GM18499 (cell line): Measurements from ENCODE around the gene RHOD.

Source experiments
- ATAC-seq: cut with Tn5 transposase; IDR thresholded peaks from one replicate; pipeline ENCODE4 v1.9.1; 2021; ENCODE audit warnings: moderate number of reproducible peaks; ENCODE audit not compliant: insufficient read depth, unreplicated experiment

Gene RHOD

DNA sequence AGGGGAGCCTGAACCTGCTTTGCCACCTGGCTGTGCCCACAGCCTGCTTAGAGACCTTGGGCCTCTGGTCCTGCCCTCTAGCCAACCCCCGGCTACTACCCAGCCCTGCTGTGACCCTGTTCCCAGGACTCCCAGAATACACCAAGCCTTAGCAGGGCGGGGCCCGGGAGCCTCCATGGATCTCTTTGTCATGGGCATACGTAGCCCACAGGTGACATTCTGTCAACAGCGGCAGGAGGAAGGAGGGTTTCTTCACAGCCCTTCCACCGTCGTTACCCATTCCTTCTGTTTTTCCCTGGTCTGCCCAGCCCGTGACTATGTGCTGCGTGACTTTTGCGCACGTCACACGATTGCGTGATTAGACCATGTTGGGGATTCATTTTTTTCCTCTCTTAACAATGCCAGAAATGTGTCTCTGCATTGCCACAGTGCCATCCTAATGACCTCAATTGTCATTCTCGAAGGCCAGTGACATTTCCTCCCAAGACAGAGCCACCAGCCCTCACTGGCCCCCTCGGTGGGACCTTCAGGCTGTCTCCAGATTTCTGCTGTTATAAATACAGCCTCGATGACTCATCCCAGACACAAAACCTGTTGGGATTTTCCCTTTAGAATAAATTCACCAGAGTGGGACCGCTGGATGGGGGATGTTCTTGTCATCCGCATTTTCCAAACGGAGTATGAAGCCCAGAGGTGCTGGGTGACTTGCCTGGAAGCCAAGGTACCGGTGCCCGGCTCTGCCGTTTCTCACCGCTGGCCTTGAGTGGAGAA is 24.7 kb upstream of the RHOD start:
- ATAC-seq, result no peak

DNA sequence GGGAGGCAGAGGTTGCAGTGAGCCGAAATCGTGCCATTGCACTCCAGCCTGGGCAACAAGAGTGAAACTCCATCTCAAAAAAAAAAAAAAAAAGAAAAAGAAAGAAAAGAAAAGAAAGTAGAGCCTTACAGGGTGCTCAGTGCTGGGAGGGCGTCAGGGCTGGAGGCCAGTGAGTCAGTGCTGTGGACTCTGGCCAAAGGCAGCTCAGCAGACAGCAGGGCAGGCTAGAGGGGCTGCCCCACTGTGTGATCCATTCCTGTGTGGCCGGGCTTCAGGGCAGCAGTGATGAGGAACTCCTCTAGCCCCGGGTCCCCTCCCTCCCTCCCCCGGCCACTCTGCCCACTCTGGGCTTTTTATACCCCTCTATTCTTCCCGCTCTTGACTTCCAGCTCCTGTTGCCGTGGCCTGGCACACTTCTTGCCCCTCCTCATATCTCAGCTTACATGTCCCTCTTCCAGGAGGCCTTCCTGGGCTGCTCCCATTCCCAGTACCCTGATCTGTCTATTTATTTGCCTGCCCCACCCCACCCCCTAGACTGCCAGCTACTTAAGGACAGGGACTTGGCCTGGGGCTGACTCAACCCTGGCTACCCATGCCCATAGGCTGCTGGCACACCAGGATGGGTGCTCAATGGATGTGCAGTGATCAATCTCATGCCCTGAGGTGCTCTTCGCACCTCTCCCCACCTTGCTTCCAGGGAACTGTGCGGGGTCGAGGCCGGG is 23.7 kb upstream of the RHOD start:
- ATAC-seq, result no peak

DNA sequence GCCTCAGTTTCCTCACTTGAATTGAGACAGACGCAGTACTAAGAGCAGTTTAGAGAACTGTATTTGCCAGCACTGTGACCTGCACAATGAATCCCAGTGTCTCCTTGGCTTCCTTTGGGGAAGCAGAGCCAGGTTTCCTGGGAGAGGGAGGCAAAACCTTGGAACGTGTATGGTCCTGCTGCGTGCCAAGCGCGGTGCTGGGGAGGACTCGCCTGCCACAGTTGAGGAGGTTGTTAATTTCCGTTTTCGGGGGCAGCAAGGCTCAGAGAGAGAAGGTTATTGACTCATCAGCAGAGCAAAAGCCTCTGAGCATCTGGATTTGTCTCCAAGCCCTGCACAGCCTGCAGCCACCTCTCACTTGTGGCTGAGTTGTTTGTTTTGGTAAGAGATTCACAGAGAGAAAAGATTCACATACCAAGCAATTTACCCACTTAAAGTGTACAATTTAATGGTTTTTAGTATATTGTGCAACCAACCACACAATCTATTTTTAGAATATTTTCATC is 22.9 kb upstream of the RHOD start:
- ATAC-seq, result no peak

DNA sequence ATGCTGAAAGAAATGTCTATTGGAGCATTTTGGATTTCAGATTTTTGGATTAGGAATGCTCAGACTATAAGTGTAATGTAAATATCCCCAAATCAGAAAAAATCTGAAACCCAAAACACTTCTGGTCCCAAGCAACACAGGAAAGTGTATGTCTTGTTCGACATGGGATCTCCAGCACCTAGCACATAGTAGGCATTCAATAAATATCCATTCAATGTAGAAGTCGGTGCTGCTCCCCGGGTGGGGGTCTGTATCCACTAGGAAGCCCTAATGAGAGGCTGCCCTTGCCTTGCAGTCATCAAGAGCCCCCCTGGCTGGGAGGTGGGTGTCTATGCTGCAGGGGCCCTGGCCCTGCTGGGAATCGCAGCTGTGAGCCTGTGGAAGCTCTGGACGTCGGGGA is 22.3 kb upstream of the RHOD start:
- no peak for ATAC-seq

DNA sequence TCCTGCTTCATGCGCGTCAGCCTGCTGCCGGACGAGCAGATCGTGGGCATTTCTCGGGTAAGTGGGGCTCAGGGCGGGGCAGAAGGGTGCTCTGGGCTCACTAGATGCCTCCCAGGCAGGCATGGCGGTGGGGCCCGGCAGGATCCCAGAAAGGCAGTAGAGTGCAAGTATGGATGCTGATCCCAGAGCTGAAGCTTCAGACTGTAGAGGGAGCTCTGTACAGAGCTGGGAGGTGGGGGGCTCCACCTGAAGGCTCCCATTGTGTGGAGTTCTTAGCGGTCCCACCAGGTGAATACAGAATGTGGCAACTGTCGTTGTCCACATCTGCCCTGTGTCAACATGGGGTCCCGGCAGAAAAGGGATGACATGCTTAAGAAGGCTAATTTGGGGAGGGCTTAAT is 16.5 kb upstream of the RHOD start:
- ATAC-seq, result no peak

DNA sequence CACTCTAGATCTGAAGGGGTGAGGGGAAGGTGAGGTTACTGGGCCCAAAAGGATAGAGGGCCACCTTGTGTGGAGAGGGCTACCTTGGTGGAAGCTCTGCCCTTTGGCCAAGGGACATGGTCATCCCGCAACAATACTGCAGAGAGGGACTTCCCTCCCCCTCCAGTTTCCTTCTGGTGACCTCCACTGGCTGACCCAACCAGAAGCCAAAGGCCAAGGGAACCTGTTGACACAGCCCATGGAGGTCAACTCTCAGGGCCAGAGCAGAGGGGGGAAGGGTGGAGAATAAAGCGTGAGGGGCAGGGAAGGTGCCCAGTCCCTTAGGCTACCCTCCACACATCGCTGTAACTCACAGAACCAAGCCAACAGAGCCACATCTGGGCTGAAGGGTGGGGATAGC is 15.0 kb upstream of the RHOD start:
- ATAC-seq, result no peak

DNA sequence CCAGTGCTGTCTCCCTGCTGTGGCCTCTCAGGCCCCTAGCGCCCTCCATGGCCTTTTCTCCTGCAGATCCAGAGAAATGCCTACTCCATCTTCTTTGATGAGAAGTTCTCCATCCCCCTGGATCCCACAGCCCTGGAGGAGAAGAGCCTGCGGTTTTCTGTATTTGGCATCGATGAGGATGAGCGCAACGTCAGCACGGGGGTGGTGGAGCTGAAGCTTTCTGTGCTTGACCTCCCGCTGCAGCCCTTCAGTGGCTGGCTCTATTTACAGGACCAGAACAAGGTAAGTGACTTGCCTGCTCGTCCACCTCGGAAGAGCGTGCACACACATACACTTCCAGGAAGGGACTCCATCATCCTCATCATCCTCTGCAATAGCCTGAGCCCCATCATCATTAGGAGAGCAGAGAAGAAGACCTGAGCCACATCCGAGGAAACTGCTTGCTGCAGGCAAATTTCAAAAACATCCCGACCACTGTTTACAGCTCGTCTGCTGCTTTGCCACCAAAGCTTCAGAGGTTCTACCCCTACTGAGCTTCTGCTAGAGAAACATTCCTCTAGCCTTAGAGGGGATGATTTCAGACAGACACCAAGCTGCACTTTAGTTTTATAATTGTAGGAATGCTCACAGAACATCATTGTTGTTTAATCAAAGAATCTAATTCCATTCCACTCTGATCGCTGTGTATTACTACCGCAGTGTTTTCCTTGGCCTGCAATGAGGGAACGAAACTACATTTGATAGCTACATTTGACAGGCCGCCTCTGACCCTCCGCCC is 12.9 kb upstream of the RHOD start:
- no peak for ATAC-seq

DNA sequence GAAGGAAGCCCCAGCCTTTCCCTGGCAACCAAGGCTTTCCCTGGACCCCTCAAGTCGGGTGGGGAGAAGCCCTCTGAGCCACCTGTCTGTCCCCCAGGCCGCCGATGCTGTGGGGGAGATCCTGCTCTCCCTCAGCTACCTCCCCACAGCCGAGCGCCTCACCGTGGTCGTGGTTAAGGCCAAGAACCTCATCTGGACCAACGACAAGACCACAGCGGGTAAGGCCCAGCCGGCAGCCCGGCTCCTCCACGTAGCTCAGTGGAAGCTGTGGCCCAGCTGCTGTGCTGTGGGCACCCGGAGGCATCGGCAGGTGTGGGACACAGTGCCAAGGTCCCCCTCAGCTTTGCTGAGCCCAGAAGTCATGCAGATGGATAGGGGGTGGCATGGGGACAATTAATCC is 12.2 kb upstream of the RHOD start:
- no peak for ATAC-seq

DNA sequence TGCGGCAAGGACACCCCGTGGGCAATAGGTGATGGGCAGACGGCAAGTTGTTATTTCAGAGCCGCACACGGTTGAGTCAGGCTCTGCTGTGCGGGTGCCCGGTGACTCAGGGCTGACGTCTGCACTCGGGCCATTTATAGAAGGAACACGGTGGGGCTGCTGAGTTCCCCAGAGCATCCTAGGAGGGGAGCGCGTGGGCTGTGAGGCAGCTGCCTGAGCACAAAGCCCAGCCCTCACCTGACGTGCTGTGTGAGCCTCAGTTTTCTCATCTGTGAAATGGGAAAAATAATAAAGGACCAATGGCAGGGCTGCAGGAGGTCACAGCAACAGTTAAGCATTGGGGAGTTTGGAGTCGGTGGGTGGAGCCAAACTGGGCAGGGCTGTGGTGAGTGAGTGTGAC is 11.3 kb upstream of the RHOD start:
- ATAC-seq, result no peak

DNA sequence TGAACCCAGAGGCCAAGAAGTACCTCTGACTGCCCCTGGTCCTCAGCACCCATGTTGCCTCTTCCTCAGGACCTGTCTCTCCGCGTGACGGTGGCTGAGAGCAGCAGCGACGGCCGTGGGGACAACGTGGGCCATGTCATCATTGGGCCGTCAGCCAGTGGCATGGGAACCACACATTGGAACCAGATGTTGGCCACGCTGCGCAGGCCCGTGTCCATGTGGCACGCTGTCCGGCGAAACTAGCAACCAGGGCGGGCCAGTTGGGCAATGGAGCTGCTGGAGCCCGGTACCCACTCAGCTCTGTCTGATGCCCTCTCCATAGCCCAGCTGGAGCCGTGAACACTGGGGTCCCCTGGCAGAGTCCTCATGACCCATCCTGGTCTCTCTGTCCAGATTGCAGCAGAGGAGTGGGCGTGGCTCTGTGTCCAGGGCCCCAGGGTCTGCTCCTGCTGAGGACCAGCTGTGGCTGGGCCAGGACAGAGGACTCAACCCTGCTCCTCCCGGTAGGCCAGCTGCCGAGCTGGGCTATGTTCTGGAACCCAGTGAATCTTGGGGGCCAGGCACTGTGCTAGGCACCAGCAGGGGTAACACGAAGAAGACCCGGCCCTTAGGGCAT is 8.0 kb upstream of the RHOD start:
- ATAC-seq, result no peak

DNA sequence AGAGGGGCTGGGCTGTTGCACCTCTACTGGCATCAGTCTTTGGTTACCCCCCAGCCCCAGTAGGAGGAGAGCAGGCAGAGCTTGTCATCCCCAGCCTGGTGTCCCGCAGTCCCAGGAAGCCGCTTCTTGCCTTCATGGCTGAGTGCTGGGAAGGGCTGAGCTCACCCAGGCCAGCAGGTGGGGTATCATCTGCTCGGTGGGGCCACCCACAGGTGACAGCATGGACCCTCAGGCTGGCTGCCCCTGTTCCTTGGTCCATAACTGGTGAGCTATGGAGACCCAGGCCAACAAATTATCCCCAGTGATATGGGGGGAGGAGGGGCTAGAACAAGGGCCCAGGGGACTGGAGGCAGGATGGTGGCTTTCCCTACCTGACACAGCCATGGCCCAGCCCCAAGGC is 6.5 kb upstream of the RHOD start:
- ATAC-seq, result no peak

DNA sequence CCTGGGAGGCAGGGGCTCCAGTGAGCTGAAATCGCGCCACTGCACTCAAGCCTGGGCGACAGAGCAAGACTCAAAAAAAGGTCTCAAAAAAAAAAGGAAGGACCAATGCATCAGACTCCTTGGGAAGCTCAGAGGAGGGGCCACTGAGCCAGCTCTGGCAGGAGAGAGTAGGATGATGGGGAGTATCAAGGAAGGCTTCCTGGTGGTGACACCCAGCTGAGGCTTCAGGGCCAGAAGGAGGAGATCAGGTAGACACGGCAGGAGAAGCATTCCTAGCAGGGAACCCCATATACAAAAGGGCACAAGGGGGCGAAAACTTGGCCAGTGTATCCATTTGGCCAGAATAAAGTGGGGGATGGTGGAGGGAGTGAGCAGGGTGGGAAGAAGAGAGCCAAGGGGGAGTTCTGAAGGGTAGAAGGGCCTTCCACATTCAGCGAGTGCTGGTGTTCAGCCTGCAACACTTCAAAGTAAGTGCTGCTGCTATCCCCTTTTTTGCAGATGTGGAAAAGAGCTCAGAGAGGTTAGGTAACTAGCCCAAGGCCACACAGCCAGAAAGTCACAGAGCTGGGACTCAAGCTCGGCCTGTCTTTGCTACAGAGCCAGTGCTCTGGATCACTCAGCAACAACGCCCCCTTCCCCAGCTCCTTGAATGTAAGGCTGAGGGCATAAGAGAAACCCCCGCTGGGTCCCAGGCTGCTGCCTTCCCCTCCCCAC is 5.3 kb upstream of the RHOD start:
- no peak for ATAC-seq

DNA sequence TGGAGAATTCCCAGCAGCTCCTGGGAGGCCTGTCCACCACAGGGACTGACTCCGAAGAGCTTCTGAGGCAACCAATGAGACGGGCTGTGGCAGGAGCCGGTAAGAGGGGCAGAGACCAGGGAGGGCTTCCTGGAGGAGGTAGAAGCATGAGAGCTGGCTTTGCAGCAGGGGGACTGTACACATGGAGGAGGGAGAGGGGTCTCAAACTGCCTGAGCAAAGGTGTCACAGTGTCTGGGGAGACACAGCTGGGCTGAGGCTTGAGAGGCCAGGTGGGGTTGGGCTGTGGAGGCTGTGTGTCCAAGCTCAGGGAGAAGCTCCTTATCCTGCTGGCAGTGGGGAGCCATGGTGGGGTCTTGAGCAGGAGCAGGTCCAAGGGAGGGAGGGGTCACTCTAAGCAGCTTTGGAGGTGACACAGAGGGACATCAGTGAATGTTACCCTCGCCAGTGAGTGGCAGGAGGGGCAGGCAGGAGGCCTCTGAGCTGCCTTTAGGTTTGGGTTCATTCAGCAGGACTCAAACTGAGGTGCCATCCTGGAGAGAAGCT is 4.6 kb upstream of the RHOD start:
- ATAC-seq, result no peak

DNA sequence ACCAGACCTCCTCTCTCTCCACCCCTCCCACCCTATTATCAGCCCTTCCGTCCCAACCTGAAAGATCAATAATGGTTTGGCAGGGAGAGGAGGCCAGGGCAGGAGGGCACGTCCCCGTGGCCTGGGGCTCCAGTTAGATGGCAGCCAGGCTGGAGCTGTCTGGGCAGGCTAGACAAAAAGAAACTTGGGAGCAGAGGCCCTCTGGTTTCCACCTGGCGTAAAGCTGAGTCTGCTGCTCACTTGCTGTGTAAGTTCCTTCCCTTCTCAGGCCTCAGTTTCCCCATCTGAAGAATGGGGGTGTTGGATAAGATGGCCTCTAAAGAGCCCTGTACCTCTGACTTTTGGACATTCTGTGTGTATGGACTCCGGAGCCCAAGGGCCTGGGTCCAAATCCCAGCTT is 3.8 kb upstream of the RHOD start:
- ATAC-seq, result no peak

DNA sequence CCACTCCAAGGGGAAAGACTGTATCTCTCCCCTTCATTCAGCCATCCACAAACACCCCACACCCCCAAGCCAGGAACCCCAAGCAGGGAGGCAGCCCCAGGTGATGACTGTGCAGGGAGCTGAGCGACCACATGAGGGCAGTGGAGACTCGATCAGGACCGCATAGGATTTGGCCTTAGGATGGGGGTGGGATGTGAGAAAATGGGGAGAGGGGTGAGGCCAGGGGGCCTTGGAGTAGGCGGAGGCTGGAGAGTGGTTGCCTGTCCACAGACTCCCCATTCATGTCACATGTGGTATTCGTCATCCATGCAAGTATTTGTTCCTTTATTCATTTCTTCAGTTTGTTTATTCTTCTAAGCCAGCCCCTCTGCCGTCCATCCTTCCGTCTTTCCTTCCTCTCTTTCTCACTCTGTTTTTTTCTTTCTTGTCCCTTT is 2.7 kb upstream of the RHOD start:
- no peak for ATAC-seq

DNA sequence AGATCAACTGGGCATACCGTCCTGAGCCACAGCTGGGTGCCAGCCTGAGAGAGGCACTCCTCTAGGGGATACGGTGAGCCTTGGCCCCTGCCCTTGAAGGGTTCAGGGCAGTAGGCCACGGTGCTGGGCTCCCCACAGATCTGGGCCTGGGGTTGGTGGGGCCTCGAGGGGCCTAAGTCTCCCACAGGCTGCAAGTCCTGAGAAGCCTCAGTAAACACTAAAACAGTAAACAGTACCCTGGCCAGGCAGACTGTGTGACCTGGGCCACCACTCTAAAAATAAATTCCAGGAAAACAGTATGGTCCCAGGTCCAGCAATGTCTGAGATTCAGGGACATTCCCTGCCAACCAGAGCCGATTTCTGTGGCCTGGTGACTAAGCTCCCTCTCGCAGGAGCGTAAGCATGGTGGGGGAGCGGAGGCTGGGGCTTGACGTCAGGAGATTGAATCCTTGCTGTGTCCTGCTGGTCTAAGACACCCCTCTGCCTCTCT is 2.3 kb upstream of the RHOD start:
- no peak for ATAC-seq

DNA sequence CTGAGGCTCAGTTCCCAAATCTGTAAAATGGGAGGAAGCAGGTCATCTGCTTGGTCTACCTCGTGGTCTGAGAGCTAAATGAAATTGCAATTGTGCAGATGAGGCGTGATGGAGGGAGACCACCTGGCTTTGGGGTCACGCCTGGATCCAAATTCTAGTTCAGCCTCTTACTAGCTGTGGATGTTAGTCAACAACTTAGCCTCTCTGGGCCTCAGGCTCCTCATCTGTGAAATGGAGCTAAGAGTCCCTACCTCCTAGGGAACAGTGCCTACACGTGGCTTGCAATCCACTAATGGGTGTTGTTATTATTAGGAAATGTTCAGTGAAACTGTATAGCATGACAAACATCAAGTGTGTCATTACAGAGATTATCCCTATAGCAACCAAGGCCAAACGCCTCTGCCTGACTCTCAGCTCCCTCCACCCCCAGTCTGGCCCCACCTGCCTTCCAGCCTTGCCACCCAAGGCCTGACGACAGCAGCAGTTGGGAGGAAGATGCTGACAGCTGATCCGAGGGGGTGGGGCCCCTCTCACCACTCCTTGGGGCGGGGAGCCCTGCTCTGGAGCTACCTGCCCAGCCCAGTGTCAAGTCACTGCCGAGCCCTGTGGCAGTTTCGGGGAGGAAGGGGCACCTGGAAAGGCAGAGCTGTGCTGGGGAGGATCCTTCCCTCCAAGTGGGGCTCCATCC is 1.7 kb upstream of the RHOD start:
- ATAC-seq, result no peak

DNA sequence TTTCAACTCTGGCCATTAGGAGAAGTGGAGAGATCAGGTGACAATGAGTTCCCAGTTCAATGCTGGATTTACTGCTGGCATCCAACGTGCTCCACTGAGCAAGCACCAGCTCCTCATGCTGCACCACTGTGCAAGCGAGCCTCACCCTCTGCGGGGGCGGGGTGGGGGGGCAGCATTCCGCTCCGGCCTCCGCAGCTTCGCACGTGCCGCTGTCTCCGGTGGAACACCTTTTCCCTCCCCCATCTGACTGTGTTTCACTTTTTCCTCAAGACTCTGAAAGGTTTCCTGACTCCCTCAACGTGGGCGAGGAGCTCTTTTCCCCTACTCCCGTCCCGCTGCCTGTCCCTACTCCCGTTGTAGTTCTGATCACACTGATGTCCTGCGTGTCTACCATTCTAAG is 835 bp upstream of the RHOD start:
- ATAC-seq, result no peak

DNA sequence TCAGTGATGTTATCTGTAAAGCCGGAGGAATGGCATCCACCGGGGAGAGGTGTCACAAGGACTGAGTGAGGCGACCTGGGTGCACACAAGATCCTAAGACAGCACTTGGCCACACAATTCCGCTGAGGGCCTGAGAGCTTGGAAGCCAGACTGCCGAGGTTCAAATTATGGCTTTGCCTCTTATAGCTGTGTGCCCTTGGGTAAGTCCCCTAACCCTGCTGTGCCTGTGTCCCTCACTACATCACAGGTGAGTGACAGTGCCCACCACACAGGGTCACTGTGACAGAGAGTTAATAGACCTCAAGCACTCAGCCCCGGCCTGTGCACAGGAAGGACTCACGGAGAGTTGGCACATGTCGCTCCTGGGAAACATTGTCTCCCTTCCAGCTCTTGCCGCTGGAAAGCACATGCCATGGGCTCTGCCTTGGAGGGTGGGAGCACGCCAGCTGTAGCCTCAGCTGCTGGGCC is 592 bp downstream of the RHOD start:
- ATAC-seq, result no peak
